NCI-H2171 treated with DMSO at 0.1 percent for 48 hours (cell line): ENCODE measurements around the gene SUPT3H.
A peak's percentile ranks its signal among the peaks of the same experiment; 100 is the strongest.

Source experiments
- DNase-seq: peaks from one replicate; lab custom pipeline; 2025; lab: John Stamatoyannopoulos, UW

SUPT3H gene

DNA sequence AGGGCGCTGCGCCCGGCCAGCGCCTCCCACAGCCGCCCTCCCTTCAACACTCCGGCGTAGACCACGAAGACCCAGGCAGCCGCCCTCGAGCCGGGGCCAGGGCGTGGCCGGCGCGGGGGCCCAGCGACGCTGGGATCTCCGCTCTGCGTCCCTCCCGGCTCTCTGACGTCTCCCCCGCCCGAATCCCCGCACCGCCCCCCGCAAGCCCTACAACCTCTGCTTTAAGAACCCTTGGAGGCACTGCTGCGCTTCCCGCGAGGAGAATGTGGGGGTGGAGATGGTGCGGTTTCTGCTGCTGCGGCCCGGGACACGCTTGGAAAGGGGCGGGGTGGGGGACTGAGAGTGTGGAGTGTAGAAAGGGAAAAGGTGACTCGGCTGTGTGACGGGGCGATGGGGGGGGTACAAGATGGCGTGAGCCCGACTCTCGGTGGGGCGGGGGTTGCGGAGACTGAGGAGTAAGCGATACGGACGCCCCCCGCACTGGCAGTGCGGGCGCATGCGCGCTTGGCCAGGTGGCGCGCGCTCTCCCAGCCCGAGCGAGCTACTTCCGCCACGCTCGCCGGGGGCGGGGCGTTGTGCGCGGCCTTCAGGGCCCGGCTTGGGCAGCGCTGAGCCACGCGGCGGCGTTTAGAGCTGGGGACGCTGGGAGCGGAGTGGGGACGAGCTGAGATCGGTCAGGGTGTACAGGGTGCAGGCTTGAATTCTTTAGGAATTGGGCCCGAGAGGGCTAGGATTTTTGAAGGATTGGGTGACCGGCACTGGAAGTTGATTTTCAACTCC lies at the start of gene SUPT3H:
Gene SUPT3H (minus strand): TSS at position 381 of the 780 bp plus-strand sequence.
- DNase-seq, result peak; percentile 94

DNA sequence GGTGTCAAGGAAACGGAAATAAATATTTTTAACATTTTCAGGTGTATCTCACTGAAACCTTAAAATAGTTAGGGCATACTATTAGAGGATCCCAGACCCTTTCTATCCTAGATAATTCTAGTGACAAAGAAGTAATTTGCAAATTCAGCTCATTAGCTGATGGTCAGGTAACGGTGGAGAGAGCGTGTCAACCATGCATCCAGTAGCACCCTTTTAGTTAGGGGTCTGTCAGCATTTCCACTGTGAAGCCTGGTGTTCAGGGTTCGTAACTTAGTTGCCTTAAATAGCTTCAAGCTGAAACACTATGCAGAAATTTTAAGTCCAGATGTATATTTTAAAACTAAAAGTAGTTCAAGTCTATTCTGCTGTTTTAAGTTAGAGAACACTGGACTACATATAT lies 48.5 kb upstream of the SUPT3H start:
- no peak for DNase-seq

DNA sequence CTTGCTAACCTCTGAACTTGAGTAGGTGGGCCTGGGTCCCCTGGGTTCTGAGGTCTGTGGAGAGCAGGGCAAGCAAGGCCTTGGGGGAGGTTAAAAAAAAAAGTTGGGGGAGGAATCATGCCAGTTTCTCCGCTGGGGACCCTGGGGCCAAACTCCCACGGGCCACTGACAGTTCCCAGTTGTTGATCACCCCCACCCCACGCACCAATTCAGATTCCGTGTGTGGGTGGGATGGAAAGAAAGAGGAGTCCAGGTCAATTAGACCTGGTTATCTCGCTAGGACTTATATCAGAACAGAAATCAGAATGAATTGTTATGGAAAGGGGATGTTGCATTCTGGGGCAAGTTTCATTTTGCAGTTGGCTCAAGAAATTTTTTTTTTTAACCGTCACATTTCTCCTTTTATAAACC lies 46.7 kb upstream of the SUPT3H start:
- DNase-seq, result no peak

DNA sequence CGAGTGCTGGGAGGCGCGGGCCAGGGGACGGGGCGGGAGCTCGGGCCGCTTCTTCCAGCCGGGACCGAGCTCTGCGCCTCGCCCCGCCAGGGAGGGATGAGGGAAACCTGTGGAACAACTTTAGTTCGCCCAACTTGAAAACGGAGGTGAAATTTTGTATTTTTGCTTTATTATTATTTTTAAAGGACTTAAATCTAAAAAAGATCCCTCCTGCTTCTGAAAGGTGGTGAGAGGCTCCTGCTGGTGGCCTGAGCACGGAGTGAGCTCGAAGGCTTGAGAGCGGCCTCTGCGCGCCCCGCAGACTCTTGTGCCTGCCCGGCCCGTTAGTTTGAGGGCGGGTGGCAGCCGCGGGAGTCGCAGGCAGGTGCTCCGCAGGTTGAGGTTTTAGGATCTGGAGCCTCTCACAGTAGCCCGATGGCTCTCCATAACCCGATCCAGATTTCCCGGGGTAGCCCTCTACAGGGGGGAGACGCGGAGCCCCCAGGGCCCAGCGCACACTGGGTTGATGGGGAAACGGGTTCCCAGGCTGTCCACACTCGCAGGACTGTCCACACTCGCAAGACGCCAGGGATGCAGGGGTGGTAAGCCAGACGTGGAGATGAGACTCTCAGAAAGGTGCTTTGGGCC lies 46.2 kb upstream of the SUPT3H start:
- no peak for DNase-seq

DNA sequence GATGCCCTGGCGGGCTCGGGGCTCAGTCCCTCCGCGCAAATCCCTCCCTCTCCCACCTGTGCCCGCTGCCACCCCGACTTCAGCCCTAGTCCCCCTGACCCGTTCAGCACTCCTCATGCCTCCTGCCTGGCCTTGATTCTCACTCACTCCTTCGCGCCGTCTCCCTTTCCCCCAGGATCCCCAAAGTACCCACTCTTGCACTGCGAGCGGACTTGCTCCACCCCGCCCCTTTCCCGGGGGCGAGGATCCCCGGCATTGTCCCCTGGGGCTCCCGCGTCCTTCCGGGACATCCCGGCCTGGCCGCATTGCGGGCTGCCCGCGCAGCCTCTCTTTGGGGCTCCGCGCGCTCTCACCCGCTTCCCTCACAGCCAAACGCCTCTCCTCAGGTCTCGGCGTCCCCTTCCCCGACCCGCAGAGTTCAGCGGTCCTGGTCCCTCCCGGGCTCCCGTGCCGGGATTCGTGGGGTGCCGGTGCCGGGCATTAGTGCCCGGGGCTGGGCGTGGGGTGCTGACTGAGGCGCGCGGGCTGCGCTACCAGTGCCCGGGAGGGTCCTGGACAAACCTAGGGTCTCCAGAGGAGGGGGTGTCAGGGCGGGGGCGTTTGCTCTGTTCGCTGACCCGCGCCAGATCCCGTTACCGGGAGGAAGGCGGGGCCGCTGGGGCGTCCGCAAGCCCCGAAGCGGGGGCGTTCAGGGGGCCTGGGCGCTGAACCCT lies 45.5 kb upstream of the SUPT3H start:
- no peak for DNase-seq

DNA sequence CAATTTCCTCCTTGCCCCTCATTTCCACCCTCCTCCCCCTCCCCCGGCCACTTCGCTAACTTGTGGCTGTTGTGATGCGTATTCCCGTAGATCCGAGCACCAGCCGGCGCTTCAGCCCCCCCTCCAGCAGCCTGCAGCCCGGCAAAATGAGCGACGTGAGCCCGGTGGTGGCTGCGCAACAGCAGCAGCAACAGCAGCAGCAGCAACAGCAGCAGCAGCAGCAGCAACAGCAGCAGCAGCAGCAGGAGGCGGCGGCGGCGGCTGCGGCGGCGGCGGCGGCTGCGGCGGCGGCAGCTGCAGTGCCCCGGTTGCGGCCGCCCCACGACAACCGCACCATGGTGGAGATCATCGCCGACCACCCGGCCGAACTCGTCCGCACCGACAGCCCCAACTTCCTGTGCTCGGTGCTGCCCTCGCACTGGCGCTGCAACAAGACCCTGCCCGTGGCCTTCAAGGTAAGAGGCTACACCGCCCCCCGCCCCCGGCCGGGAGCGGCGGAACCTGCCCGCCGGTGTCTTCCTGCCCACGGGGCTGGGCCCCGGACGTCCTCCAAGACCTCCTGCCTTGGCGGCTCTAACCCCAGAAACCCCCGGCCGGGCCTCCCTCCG lies 44.9 kb upstream of the SUPT3H start:
- peak; percentile 22 for DNase-seq

DNA sequence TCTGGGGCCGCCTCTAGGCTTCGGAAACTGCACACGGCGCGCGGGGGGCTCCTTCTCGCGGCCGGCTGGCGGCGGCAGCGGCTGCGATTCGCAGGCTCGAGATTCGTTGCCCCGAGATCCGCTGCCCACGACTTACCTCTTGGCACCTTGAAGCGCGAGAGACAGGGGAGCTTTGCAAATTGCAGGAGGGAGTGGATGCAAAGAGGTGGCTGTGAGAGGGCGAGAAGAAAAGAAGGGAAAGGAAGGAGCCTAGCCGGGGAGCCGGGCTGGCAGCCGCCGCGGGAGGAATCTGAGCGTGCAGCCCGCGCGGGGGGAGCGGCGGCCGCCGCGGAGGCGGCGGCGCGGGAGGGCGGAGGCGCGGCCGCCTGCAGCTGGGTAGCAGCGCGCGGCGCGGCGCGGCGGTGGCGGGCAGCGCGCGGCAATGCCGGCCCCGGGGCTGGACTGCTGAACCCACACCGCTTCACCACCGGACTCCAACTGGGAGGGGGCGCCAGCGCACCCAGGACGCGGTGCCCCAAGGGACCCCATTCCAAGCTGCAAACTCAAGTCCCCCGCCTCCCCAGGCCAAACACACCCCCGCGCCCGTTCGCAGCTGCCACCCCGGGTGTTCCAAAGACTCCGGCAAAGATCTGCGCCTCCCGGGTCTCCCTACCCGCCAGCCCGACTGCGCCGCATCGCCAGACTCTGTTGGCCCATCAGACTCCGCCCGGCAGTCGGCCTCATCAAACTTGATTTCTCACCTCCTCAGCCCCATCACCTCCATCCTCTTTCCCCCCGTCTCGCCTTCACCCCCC lies 44.2 kb upstream of the SUPT3H start:
- DNase-seq, result peak; percentile 38

DNA sequence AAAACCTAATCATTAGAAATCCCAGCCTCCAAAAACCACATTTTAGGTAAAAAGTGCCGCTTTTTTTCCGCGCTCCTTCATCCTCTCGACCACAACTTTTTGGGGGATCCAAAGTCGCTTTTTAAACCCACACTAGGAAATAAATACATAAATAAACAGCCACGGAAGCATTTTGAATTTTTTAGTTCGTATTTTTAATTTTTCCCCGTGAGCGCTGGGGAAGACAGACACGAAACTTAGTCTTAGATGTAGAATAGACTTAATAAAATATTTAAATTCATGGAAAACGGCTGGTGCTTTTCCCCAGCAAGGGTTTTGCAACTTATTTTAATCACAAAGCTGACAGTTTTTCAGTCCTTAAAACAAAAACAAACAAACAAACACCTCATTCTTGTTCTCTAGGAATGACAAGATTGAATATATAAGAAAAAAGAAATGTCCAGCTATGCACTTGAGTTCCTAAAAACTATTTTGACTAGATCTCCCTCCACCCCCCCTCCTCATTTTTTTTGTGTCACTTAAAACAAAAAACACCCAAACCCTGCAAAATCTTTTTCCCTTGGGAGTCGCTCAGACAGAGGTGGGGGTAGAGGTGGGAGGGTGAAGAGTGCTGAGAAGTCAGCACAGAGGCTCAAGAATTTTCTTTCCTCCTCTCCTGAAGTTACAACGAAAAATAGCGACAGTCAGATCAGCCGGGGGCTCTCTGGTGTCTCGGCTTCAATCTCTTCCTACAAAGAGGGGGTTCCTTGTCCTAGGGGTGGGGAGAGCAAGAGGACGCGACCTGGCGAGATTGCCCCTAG lies 43.4 kb upstream of the SUPT3H start:
- DNase-seq, result no peak

DNA sequence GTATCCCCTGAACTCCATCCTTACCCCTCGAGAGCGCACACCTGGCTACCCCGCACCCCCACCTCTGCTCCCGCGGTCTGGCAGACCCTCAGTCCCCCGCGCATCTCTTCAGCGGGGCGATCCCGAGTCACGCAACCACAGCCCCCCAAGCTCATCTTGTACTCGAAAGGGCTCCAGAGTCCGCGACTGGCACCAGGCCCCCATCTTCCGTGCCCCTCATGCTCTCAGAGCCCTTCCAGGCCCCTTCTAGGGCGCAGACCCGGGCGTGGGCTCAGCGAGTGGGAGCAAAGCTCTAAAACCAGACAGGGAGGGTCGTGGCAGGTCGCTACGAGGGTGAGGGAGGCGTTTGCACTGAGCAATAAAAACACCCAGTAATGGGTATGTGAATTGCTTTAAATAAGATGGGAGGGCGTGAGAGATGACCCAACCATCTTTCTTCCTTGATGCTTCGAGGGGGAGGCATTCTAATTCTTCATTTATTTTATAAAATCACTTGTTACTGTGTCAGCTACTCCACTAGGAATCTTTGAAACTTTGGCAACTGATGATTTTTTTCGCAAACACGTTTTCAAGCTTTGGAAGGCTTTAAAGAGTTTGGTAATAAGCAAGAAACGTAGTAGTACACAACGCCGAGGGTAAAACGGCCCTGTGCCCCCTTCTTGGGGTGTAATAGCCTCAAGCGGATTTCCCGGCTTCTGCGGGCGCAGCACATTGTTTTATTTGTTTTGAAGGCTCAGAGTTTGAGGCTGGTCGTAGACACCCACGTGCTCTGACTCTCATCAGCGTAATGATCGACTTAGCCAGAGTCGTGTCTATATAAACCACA lies 42.6 kb upstream of the SUPT3H start:
- DNase-seq, result no peak

DNA sequence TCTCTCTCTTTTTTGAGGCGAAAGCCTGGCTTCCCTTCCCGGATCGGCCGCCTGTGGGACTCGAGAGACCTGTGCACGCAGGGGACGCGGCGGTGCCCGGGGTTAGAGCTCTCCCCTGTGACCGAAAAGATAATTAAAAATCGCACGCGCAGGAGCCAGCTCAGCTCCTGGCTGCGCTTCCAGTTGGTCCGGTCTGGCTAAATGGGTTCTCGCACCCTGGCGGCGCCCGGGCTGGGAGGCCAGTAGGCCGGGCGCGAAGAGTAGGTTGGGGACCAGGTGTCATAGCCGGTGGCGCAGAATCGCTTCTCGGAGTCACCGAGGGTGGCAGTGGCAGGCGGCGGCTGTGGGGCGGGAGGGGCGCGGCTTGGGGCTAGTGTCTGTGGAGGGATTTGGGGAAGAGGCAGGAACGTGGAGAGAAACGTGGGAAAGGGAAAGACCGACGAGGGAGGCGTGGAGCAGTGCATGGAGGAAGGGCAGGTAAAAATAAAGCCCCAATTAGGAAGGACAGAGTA lies 41.9 kb upstream of the SUPT3H start:
- DNase-seq, result peak; percentile 56

DNA sequence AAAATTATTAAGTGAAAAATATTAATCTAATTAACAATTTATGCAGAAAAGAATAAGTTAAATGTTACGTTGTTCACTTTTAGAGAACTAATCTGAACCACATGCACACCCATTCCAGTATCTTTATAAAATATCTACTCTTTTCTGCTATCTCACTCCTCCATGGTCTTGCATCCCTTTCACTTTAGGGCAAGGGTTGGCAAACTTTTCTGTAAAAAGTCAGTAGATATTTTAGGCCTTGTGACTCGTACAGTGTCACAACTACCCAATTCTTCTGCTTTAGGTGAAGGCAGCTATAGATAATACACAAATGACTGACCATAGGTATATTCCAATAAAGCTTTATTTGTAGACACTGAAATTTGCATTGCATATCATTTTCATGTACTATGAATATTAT lies 39.7 kb upstream of the SUPT3H start:
- DNase-seq, result no peak

DNA sequence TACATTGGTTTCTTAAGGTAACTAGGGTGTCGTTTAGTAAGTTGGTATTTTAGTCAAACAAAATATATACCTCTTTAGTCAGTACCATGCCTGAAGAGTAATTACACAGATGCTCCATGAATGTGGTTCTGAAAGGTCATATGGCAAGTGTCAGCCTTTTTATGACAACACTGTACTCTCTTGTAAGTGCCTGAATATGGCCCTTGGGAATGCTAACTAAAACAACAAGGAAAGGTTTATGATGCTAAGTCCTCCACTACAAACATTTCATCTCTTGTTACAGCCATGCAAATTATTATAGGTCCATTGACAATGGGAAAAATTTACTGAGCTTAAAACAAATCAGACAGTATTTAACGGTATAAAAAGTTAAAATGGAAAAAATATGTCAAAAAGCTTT lies 39.0 kb upstream of the SUPT3H start:
- no peak for DNase-seq

DNA sequence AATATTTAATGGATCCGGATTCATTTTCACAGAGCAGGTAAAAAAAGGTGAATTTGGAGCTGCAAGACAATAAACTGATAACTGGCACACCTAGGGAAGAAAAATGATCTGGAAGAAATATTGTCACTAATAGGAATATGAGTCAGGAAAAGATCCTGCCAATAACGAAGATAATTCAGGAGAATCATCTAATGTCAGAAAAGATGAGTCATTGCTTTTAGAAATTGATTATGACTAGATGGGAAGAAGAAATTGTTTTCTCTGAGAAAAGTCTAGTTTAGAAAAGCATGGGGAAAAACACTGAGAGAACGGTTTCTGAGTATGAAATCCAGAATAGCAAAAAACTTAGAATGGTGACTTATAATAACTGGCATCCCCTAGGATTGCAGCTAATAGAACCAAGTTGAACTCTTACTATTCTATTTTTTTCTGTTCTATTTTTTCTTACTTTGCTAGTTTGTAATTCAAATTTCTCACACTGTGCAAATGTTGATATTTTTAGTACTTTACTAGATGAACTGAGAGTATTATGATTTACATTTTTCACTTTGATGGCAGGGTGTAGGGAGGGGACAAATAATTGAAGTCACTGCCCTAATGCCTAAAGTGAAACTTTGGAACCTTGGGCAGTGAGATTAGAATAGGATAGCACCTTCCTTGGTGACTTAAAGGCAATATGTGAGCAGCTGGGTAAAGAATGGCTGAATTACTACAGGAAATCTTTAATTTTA lies 38.2 kb upstream of the SUPT3H start:
- DNase-seq, result no peak

DNA sequence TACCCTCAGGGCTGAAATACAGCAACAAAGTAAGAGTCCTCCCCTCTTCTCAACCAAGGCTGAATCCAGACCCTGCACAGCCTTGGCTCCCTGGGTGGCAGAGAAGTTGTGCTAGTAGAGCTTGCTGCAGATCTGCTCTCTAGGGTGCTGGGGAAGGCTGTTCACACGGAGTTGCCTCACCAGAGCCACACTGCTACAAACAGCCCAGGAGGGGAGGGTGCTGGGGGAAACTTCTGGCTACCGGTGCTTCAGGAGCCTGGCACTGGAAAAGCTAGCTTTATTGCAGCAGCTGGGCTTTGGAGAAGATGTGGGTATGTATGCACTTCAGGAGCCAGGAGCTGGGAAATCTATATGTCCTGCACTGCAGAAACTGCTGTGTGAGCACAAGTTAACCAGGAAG lies 37.6 kb upstream of the SUPT3H start:
- DNase-seq, result no peak

DNA sequence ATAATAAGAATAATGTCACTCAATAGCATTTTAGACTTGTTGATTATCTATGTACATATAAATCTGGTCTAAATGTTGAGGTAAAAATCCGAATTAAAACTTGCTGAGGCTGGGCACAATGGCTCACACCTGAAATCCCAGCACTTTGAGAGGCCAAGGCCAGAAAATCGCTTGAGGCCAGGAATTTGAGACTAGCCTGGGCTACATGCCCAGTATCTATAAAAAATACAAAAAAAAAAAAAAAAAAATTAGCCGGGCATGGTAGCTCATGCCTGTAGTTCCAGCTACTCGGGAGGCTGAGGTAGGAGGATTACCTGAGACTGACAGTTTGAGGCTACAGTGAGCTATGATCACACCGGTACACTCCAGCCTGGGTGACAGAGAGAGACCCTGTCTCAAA lies 34.2 kb upstream of the SUPT3H start:
- DNase-seq, result no peak

DNA sequence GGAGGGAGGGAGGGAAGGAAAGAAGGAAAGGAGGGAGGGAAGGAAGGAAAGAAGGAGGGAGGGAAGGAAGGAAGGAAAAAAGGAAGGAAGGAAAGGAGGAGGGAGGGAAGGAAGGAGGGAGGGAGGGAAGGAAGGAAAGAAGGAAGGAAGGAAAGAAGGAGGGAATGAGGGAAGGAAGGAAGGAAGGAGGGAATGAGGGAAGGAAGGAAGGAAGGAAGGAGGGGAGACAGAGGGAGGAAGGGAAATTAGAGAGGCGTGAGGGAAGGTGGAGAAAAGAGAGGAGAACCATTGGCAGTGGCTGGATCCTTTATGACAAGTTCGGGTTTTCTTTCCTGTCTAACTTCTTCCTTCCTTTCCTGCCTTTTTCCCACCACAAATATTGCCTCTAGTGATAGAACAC lies 22.3 kb upstream of the SUPT3H start:
- DNase-seq, result no peak

DNA sequence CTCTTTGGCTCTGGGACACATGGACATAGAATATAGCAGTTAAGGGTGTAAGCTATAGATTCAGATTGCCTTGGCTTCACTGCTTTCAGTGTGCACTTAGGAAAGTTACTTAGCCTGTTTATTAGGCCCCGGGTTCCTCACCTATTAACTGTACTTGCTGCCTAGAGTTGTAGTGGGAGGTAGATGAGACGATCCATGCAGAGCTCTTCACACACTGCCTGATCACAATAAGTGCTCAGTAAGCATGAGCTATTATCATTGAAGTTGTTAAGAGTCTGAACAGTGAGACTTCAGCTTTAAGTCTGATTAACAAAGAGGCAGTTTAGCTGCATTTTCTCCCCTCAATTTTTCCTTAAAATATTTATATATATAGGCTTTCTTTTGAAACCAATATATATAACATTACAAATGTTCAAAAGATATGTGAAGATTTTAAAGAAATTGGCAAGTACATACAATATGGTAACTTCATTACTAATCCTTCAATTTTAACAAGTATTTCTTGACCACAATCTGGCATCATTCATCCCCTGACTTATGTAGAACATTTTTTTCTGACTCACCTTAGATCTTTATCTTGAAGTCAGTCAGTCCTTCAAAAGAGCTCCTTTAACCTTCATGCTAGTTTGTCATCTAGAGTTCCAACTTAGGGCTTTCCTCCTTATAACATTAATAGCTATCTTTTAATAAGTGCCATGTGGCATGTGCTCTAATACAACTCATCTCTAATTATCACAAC lies 20.5 kb upstream of the SUPT3H start:
- DNase-seq, result no peak

DNA sequence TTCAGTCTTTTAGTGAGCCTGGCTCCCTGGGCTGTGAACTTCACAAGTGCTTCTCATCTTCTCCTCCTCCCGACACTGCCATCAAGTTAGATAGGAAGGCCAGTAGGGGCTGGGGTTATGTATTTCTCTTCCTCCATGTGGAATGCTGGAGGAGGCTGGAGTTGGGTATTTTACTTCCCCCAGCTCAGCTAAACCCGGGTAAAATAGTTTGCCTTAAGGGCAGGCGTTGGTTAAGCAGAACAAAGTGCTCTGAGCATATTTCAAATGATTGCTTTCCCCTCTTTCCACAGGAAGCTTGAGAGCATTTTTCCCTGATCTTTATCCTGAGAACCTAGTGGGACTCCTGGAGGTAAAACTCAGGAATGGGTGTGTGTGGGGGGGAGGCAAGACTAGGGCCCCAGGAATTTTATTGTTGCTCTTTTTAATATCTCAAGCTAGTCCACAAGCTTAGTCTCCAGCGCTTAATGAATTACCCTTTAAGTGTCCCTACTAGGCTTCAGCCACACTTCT lies 16.9 kb upstream of the SUPT3H start:
- no peak for DNase-seq
